K562 (cell line): Measurements from ENCODE around the gene TIGD7. TPM values are rescaled to one million over a fixed set of nuclear protein-coding genes. Genes with fewer than 3 reads are reported as not detected.
A peak's percentile ranks its signal among the peaks of the same experiment; 100 is the strongest.

Experiments used
- CBX3 ChIP-seq, 2 experiments: IDR thresholded peaks; 1 replicate in 1 of 2; 2 replicates in 1 of 2; pipeline ENCODE4 v1.6.1; 2012; ENCODE audit warnings: inconsistent platforms in 2 of 2, low read length in 2 of 2, borderline replicate concordance in 1 of 2, control low read depth in 1 of 2
- CEBPB ChIP-seq: fragments of 450-650 bp; IDR thresholded peaks from 2 replicates; pipeline ENCODE4 v1.6.1; 2016; ENCODE audit warnings: missing genetic modification characterization, missing compliant biosample characterization
- EP400 ChIP-seq: fragments of 450-650 bp; IDR thresholded peaks from 2 replicates; pipeline ENCODE4 v1.6.1; 2017; ENCODE audit warnings: antibody characterized with exemption, mild to moderate bottlenecking, moderate library complexity
- IFI16 ChIP-seq: fragments of 250-450 bp; sonication (Bioruptor Pico); IDR thresholded peaks from 2 replicates; pipeline ENCODE4 v2.1.2; 2022; ENCODE audit warnings: mild to moderate bottlenecking, inconsistent platforms
- IRF9 ChIP-seq: fragments of 450-650 bp; IDR thresholded peaks from 2 replicates; pipeline ENCODE4 v1.6.1; 2016; ENCODE audit warnings: missing biosample characterization, missing genetic modification characterization
- MEF2D ChIP-seq: conservative IDR thresholded peaks from 2 replicates; pipeline ENCODE4 v1.6.1; 2016; ENCODE audit warnings: low read depth, missing genetic modification characterization, missing compliant biosample characterization
- MGA ChIP-seq: fragments of 450-650 bp; IDR thresholded peaks from 2 replicates; pipeline ENCODE4 v1.6.1; 2016; ENCODE audit warnings: mild to moderate bottlenecking, moderate library complexity
- MLLT1 ChIP-seq, 2 experiments: fragments of 450-650 bp; IDR thresholded peaks; 2 replicates each; pipeline ENCODE4 v1.6.1; 2016
- MTA1 ChIP-seq: fragments of 450-650 bp; IDR thresholded peaks from 2 replicates; pipeline ENCODE4 v1.6.1; 2017; ENCODE audit warnings: borderline replicate concordance
- POLR2AphosphoS5 ChIP-seq: IDR thresholded peaks from 2 replicates; pipeline ENCODE4 v1.6.1; 2011; ENCODE audit warnings: mild to moderate bottlenecking, low read depth, low read length, moderate library complexity; ENCODE audit not compliant: control insufficient read depth, insufficient read depth
- RBM22 ChIP-seq: fragments of 200-400 bp; formaldehyde crosslinking; IDR thresholded peaks from 2 replicates; pipeline ENCODE4 v1.6.1; 2018; ENCODE audit warnings: low read length, low read depth; ENCODE audit not compliant: poor library complexity, severe bottlenecking
- USF1 ChIP-seq: sonication (generic); formaldehyde crosslinking; IDR thresholded peaks from 2 replicates; pipeline ENCODE4 v1.9.0; 2022; ENCODE audit warnings: mild to moderate bottlenecking, missing genetic modification reagents
- ZEB2 ChIP-seq: fragments of 450-650 bp; IDR thresholded peaks from 2 replicates; pipeline ENCODE4 v1.6.1; 2016
- polyA plus RNA-seq, 8 experiments: library from polyadenylated mRNA; depleted of rRNA in 4 of 8; stranded (reverse) in 5 of 8; unstranded in 3 of 8; fragments of >200 nt; fragmentation: Nextera tagmentation in 2 of 8; fragmentation: Illumina TruSeq in 1 of 8; extraction: Ambion mirVana in 2 of 8; extraction: Trizol in 1 of 8; gene quantifications; 2 replicates each; pipeline versions ENCODE4 v1.2.1 to v1.2.3, GENCODE V29; 2011 to 2014; ENCODE audit warnings: inconsistent platforms in 1 of 8, missing spikeins in 1 of 8
- total RNA-seq, 7 experiments: library from RNA; depleted of rRNA in 6 of 7; stranded (reverse); fragments of >200 nt in 6 of 7; fragmentation: Illumina TruSeq in 2 of 7; extraction: Trizol in 2 of 7; gene quantifications; 2 replicates each; pipeline versions ENCODE4 v1.2.1 to v1.2.3, GENCODE V29; 2011 to 2021; ENCODE audit warnings: low replicate concordance in 1 of 7

TIGD7 gene
- total and polyA plus RNA-seq, 9 of the 15 experiments (the other 6 are each of a cell fraction or from before 2014, with no cell fraction given): 0.84 to 10.7 (median 6.7) TPM

GRCh38 chr16:3317315-3317999 is 12.2 kb upstream of the TIGD7 start (continued):
- TF ChIP-seq MGA (peak; percentile 55), ZEB2 (peak; percentile 92), IFI16 (CRISPR knock-in tag) (no peak), IRF9 (tag) (peak; percentile 64; the same call in 1 of the 2 replicates), CBX3 (IDR thresholded peaks at IDR 0.05; ENCODE audit: borderline replicate concordance in 1 of 2, low read length in 2 of 2) (peak in 1 of 2 experiments; percentile 99; a peak in 2 of 3 replicates), CEBPB (tag) (peak; percentile 72), MEF2D (tag) (0 out of 2 replicates have a peak, but pooled peaks have one; percentile 28), EP400 (peak; percentile 56), MLLT1 (IDR thresholded peaks at IDR 0.05) (peak in 1 of 2 experiments; percentile 67; a peak in 1 of 4 replicates), USF1 (no peak), RBM22 (no peak), POLR2AphosphoS5 (no peak), MTA1 (peak; percentile 67; the same call in 1 of the 2 replicates)
